ENCODE measurements around the gene PRKCB.

DNA sequence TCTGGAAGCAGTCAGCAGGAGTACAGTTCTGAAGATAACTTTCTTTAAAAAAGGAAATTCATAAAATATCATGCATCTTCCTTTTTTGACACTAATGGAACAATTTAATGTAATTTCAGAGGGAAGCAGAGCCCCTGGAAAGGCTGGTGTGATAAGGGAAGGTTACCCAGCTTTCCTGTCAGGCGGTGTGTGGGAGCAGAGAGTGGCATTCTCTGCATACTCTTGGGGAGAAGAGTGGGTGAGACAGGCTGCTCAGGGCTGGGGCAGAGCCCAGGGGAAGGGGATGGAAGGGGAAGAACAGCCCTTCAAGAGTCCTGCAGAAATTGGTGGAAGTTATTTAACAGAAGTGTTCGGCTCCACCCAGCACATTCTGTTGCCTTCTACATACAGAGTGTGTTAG lies 84.7 kb downstream of the PRKCB start:
- TF ChIP-seq, protein P1, sequence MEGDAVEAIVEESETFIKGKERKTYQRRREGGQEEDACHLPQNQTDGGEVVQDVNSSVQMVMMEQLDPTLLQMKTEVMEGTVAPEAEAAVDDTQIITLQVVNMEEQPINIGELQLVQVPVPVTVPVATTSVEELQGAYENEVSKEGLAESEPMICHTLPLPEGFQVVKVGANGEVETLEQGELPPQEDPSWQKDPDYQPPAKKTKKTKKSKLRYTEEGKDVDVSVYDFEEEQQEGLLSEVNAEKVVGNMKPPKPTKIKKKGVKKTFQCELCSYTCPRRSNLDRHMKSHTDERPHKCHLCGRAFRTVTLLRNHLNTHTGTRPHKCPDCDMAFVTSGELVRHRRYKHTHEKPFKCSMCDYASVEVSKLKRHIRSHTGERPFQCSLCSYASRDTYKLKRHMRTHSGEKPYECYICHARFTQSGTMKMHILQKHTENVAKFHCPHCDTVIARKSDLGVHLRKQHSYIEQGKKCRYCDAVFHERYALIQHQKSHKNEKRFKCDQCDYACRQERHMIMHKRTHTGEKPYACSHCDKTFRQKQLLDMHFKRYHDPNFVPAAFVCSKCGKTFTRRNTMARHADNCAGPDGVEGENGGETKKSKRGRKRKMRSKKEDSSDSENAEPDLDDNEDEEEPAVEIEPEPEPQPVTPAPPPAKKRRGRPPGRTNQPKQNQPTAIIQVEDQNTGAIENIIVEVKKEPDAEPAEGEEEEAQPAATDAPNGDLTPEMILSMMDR (conservative IDR thresholded peaks at IDR 0.05; ENCODE audit: low read length), result no peak
- TF ChIP-seq EZH2phosphoT487 (IDR thresholded peaks at IDR 0.05; ENCODE audit: borderline replicate concordance, low read depth, low read length), result no peak

Measured in OCI-LY7 (cell line).